Mesenteric fat pad (tissue), 1 donor: ENCODE data around the gene GCK. TPM values are rescaled to one million over a fixed set of nuclear protein-coding genes. Genes with fewer than 3 reads are reported as not detected.
A peak's percentile ranks its signal among the peaks of the same experiment; 100 is the strongest.

Experiments
- DNase-seq: peaks from one replicate; pipeline ENCODE4 v3.0.0-alpha.2; 2020; ENCODE audit warnings: low spot score
- total RNA-seq: library from RNA; stranded (reverse); fragmentation: NEBNext Ultra II Directional; extraction: Animal tissue kit (Norgen Biotek cat#: 25700); gene quantifications from one replicate; pipeline ENCODE4 v1.2.1, GENCODE V29; 2021
- donor health status: DM: yes; HTN: yes; CAD: no.

GCK gene
- total RNA-seq, 1 donor from 2014 or later = 0.48 TPM

GRCh38 chr7:44158096-44158872, 31.0 kb downstream of the GCK start:
- DNase-seq = peak; percentile 77

GRCh38 chr7:44157116-44158080, 31.8 kb downstream of the GCK start:
- peak; percentile 62 for DNase-seq

- DNase-seq = peak; percentile 72
Measured at GRCh38 chr7:44156453-44157010, 32.7 kb downstream of the GCK start.

- peak; percentile 89 for DNase-seq
Measured at GRCh38 chr7:44155191-44156185, 33.8 kb downstream of the GCK start.

GRCh38 chr7:44154703-44155102, 34.5 kb downstream of the GCK start:
- DNase-seq = peak; percentile 14

GRCh38 chr7:44153948-44154335, 35.3 kb downstream of the GCK start:
- peak; percentile 57 for DNase-seq

GRCh38 chr7:44152971-44153947, 36.0 kb downstream of the GCK start:
- peak; percentile 74 for DNase-seq

GRCh38 chr7:44151956-44152355, 37.3 kb downstream of the GCK start:
- peak; percentile 83 for DNase-seq

GRCh38 chr7:44150966-44151941, 38.0 kb downstream of the GCK start:
- peak; percentile 75 for DNase-seq

GRCh38 chr7:44150466-44150832, 38.8 kb downstream of the GCK start:
- DNase-seq = peak; percentile 49

GRCh38 chr7:44149571-44150465, 39.4 kb downstream of the GCK start:
- peak; percentile 89 for DNase-seq

- DNase-seq = peak; percentile 68
Measured at GRCh38 chr7:44148961-44149536, 40.2 kb downstream of the GCK start.

GRCh38 chr7:44148166-44148565, 41.1 kb downstream of the GCK start:
- DNase-seq = peak; percentile 22

- peak; percentile 88 for DNase-seq
Measured at GRCh38 chr7:44147026-44147991, 41.9 kb downstream of the GCK start.
